Lower leg skin (tissue), 4 donors: ENCODE data around the gene DNAJC17. TPM values are rescaled to one million over a fixed set of nuclear protein-coding genes. Genes with fewer than 3 reads are reported as not detected.

Experiments
- DNase-seq, 2 donors: peaks; one replicate each; pipeline ENCODE4 v3.0.0-alpha.2; 2019; ENCODE audit warnings: low spot score in 2 of 2
- H3K4me3 ChIP-seq: fragments of 200-600 bp; sonication (generic); 2 replicates; pipeline ENCODE4 v1.5.1; 2017; ENCODE audit warnings: mild to moderate bottlenecking, low read depth; ENCODE audit not compliant: poor library complexity, severe bottlenecking
- CTCF ChIP-seq, 3 donors: fragments of 450-650 bp; IDR thresholded peaks; one replicate each; pipeline ENCODE4 v1.5.1; 2016; ENCODE audit warnings: antibody characterized with exemption in 3 of 3, mild to moderate bottlenecking in 3 of 3, moderate library complexity in 2 of 3
- POLR2A ChIP-seq, 2 donors: fragments of 450-650 bp; IDR thresholded peaks; one replicate each; pipeline ENCODE4 v1.6.1; 2016 to 2017; ENCODE audit warnings: antibody characterized with exemption in 2 of 2, mild to moderate bottlenecking in 1 of 2, moderate library complexity in 1 of 2
- WGBS, 2 donors: methylation state at CpG; one replicate each; pipeline ENCODE4 v1.1.5; 2018; 5-methylcytosine and 5-hydroxymethylcytosine counted together
- intact Hi-C: fragments of 100-400 bp; cut with DNase I; formaldehyde crosslinking; loops from one replicate; pipeline ENCODE4 v1.15.0; 2023; ENCODE audit warnings: low total_unique reads
- total RNA-seq, 4 donors: library from RNA; depleted of rRNA; stranded (reverse); fragments of >200 nt; gene quantifications; one replicate each; pipeline ENCODE4 v1.1.0, GENCODE V29; 2016

Gene DNAJC17
- total RNA-seq, 4 donors from 2014 or later: 16.5 to 53.1 (median 29.3) TPM

GRCh38 chr15:40721701-40722100 is 85.6 kb downstream of the DNAJC17 start:
- TF ChIP-seq CTCF (IDR thresholded peaks at IDR 0.05) (no peak), POLR2A (IDR thresholded peaks at IDR 0.05) (no peak)
- no peak for DNase-seq
- intact Hi-C loops: no loop called here
- WGBS, 2 donors: 75 to 85% methylated on average over 1 of the region's 1 CpG
- no peak overlapping the region for H3K4me3 ChIP-seq

- intact Hi-C loops: no loop called here
Observed at GRCh38 chr15:40716165-40716564, 91.1 kb downstream of the DNAJC17 start.

More at GRCh38 chr15:40716165-40716564, 91.1 kb downstream of the DNAJC17 start:
- DNase-seq: no peak
- no peak overlapping the region for H3K4me3 ChIP-seq
- 95% methylated on average over 6 of the region's 6 CpGs for WGBS, 2 donors
- TF ChIP-seq POLR2A (IDR thresholded peaks at IDR 0.05) (no peak), CTCF (IDR thresholded peaks at IDR 0.05) (no peak)

Other genes with a start within 250 kb of the DNAJC17 start
- 10 to 100 TPM in 3 of 4 donors, 1 to 10 TPM in 1; 9.4 to 30.6 (median 20.6) TPM for gene CCDC32, start 242.4 kb downstream of the DNAJC17 start, total RNA-seq
- 10 to 100 TPM in 3 of 4 donors, 1 to 10 TPM in 1; 7.3 to 14.3 (median 12.2) TPM for gene RPUSD2, start 238.2 kb downstream of the DNAJC17 start, total RNA-seq
- 1 to 10 TPM in 2 of 4 donors, under 1 TPM in 2; 0.69 to 2.7 (median 1.3) TPM for gene KNL1, start 213.2 kb downstream of the DNAJC17 start, total RNA-seq
- gene RAD51, start 112.3 kb downstream of the DNAJC17 start, total RNA-seq: 1 to 10 TPM in 1 of 4 donors, under 1 TPM in 3; 0.46 to 1.4 (median 0.68) TPM
- 10 to 100 TPM; 19.1 to 40.2 (median 32.3) TPM for gene RMDN3, start 52.2 kb downstream of the DNAJC17 start, total RNA-seq
- 10 to 100 TPM; 59.8 to 97.7 (median 88.6) TPM for gene GCHFR, start 43.4 kb downstream of the DNAJC17 start, total RNA-seq
- gene C15orf62, start 37.5 kb downstream of the DNAJC17 start, total RNA-seq: 10 to 100 TPM; 31.2 to 58.4 (median 40.2) TPM
- 10 to 100 TPM; 30.9 to 65.7 (median 35.4) TPM for gene ZFYVE19, start 384 bp downstream of the DNAJC17 start, total RNA-seq
- 1 to 10 TPM in 2 of 4 donors, under 1 TPM in 1, not detected in 1; 0.65 to 4.8 (median 2.4) TPM for gene PPP1R14D, start 21.2 kb upstream of the DNAJC17 start, total RNA-seq
- 100 to 1,000 TPM; 428 to 515 (median 502) TPM for gene SPINT1, start 36.6 kb upstream of the DNAJC17 start, total RNA-seq
- 100 to 1,000 TPM in 1 of 4 donors, 10 to 100 TPM in 3; 78.5 to 111 (median 95.9) TPM for gene RHOV, start 66.8 kb upstream of the DNAJC17 start, total RNA-seq
- gene VPS18, start 87.0 kb upstream of the DNAJC17 start, total RNA-seq: 10 to 100 TPM; 15.4 to 29.9 (median 25.7) TPM
- gene DLL4, start 121.9 kb upstream of the DNAJC17 start, total RNA-seq: 1 to 10 TPM; 4.0 to 8.3 (median 5.1) TPM
- gene CHAC1, start 146.0 kb upstream of the DNAJC17 start, total RNA-seq: 10 to 100 TPM in 1 of 4 donors, 1 to 10 TPM in 1, under 1 TPM in 1, not detected in 1; 0.81 to 13.6 (median 4.4) TPM